Upper lobe of left lung (tissue), 4 donors: ENCODE results near the gene PALLD.

ENCODE experiments used
- CTCF ChIP-seq, 6 experiments: fragments of 450-650 bp in 4 of 6; fragments of 200-600 bp in 2 of 6; sonication (generic) in 2 of 6; IDR thresholded peaks; one replicate each; pipeline ENCODE4 v1.5.1; 2016 to 2019; ENCODE audit warnings: antibody characterized with exemption in 6 of 6
- EP300 ChIP-seq, 4 donors: sonication (generic); formaldehyde crosslinking; IDR thresholded peaks; one replicate each; pipeline ENCODE4 v1.5.1; 2017; ENCODE audit warnings: antibody characterized with exemption in 4 of 4, control low read depth in 2 of 4
- POLR2AphosphoS5 ChIP-seq, 2 donors: sonication (generic); formaldehyde crosslinking; IDR thresholded peaks; one replicate each; pipeline ENCODE4 v1.5.1; 2017; ENCODE audit warnings: antibody characterized with exemption in 2 of 2

- no peak for TF ChIP-seq CTCF (IDR thresholded peaks at IDR 0.05)
- TF ChIP-seq POLR2AphosphoS5 (IDR thresholded peaks at IDR 0.05): no peak
- TF ChIP-seq EP300 (IDR thresholded peaks at IDR 0.05): no peak
These were observed 391.0 kb downstream of the PALLD start for GRCh38 chr4:168887809-168888208.
